K562 (cell line): Measurements from ENCODE around the gene SYNE1. TPM values are rescaled to one million over a fixed set of nuclear protein-coding genes. Genes with fewer than 3 reads are reported as not detected.

Experiments used
- ATAC-seq: fragments of 200-7000 bp; cut with Tn5 transposase; 3 replicates; pipeline ENCODE4 v1.9.1; 2020; ENCODE audit warnings: moderate library complexity
- BruUV-seq: library from RNA; stranded (reverse); fragments of 400-500 nt; replicated peaks from 2 replicates; lab custom pipeline; 2021; lab: Mats Ljungman, UMichigan
- CTCF ChIA-PET: fragments of 300-600 bp; formaldehyde crosslinking; extraction: SDS; loops from one replicate; lab custom pipeline; 2021; ENCODE audit warnings: low intra/inter-chr PET ratio; lab: Yijun Ruan, JAX
- POLR2A ChIA-PET: fragments of 300-600, 350-650 bp; sonication (Branson Sonifier 250); formaldehyde crosslinking; extraction: SDS; loops from one replicate; lab custom pipeline; 2021; ENCODE audit warnings: antibody characterized with exemption, inconsistent platforms; lab: Yijun Ruan, JAX
- DNase-seq, 4 experiments: peaks; one replicate each; pipeline versions ENCODE4 v3.0.0 to v3.0.0-alpha.2; 2011 to 2018; ENCODE audit warnings: low spot score in 3 of 4, mixed read lengths in 3 of 4; ENCODE audit errors: extremely low read depth in 1 of 4
- FAIRE-seq: peaks from 2 replicates; lab custom pipeline; 2011; peaks lifted over from hg19 to GRCh38; lab: Jason Lieb, UNC
- H2AFZ ChIP-seq: 2 replicates; pipeline ENCODE4 v1.6.0; 2011; ENCODE audit warnings: low read depth, low read length, control low read depth, inconsistent platforms
- H3K27ac ChIP-seq: fragments of 200-600 bp; 3 replicates; pipeline ENCODE4 v1.8.0; 2011; ENCODE audit warnings: low read depth, mild to moderate bottlenecking, control low read depth, inconsistent platforms, low read length, moderate library complexity, mixed read lengths; ENCODE audit errors: extremely low read depth
- H3K27me3 ChIP-seq, 2 experiments: fragments of 300-600 bp in 1 of 2; 2 replicates in 1 of 2; 3 replicates in 1 of 2; pipeline versions ENCODE4 v1.6.0 to v1.8.0; 2011; ENCODE audit warnings: inconsistent platforms in 2 of 2, low read length in 2 of 2, mild to moderate bottlenecking in 1 of 2, mixed read lengths in 1 of 2, moderate library complexity in 1 of 2; ENCODE audit not compliant: control insufficient read depth in 2 of 2, insufficient read depth in 2 of 2
- H3K36me3 ChIP-seq: fragments of 300-600 bp; 3 replicates; pipeline ENCODE4 v1.8.0; 2011; ENCODE audit warnings: mild to moderate bottlenecking, low read length, inconsistent platforms; ENCODE audit not compliant: control insufficient read depth, insufficient read depth
- H3K4me1 ChIP-seq, 2 experiments: fragments of 200-600 bp in 1 of 2; replicated peaks in 1 of 2; 2 replicates in 1 of 2; 3 replicates in 1 of 2; pipeline versions ENCODE4 v1.5.1 to v1.8.0; 2011; ENCODE audit warnings: inconsistent platforms in 2 of 2, low read length in 2 of 2, mild to moderate bottlenecking in 1 of 2, mixed read lengths in 1 of 2, moderate library complexity in 1 of 2; ENCODE audit not compliant: control insufficient read depth in 2 of 2, insufficient read depth in 2 of 2
- H3K4me2 ChIP-seq: 2 replicates; pipeline ENCODE4 v1.6.1; 2011; ENCODE audit warnings: low read length, control low read depth, inconsistent platforms, mixed read lengths; ENCODE audit not compliant: insufficient read depth
- H3K4me3 ChIP-seq: fragments of 200-600 bp; sonication (generic), shearing (Covaris generic); 2 replicates; pipeline ENCODE4 v1.5.1; 2016; ENCODE audit warnings: control low read depth, inconsistent platforms
- H3K79me2 ChIP-seq: fragments of 200-600 bp; 3 replicates; pipeline ENCODE4 v1.8.0; 2011; ENCODE audit warnings: low read length, inconsistent platforms; ENCODE audit not compliant: control insufficient read depth, insufficient read depth
- H3K9ac ChIP-seq, 2 experiments: 2 replicates each; pipeline versions ENCODE4 v1.6.0 to v1.6.1; 2011; ENCODE audit warnings: low read depth in 2 of 2, low read length in 2 of 2, control low read depth in 1 of 2, inconsistent platforms in 1 of 2, mild to moderate bottlenecking in 1 of 2, mixed read lengths in 1 of 2; ENCODE audit not compliant: insufficient read depth in 1 of 2
- H3K9me1 ChIP-seq: one replicate; pipeline ENCODE4 v1.6.0; 2011; ENCODE audit warnings: inconsistent platforms, mild to moderate bottlenecking, low read length, moderate library complexity; ENCODE audit not compliant: control insufficient read depth, insufficient read depth
- H3K9me3 ChIP-seq: replicated peaks from 2 replicates; pipeline ENCODE4 v1.5.1; 2011; ENCODE audit warnings: low read depth, low read length, inconsistent platforms; ENCODE audit not compliant: control insufficient read depth, insufficient read depth
- H4K20me1 ChIP-seq: replicated peaks from 2 replicates; pipeline ENCODE4 v1.6.1; 2011; ENCODE audit warnings: low read length, inconsistent platforms, mixed read lengths; ENCODE audit not compliant: control insufficient read depth, insufficient read depth
- BCL6 ChIP-seq: fragments of 250-450 bp; sonication (Bioruptor Pico); IDR thresholded peaks from 2 replicates; pipeline ENCODE4 v1.4.0; 2020
- EHMT2 ChIP-seq: fragments of 450-650 bp; IDR thresholded peaks from 2 replicates; pipeline ENCODE4 v1.6.1; 2018; ENCODE audit warnings: antibody characterized with exemption
- ELF1 ChIP-seq: fragments of 200-800 bp; sonication (Bioruptor generic); IDR thresholded peaks from 2 replicates; pipeline ENCODE4 v1.6.1; 2016; ENCODE audit warnings: missing genetic modification characterization, missing compliant biosample characterization
- HNRNPUL1 ChIP-seq: fragments of 200-400 bp; formaldehyde crosslinking; IDR thresholded peaks from 2 replicates; pipeline ENCODE4 v1.6.1; 2017; ENCODE audit warnings: low read length
- MCM3 ChIP-seq: fragments of 450-650 bp; IDR thresholded peaks from 2 replicates; pipeline ENCODE4 v1.6.1; 2016
- NCOA1 ChIP-seq: fragments of 450-650 bp; IDR thresholded peaks from 2 replicates; pipeline ENCODE4 v1.6.1; 2016; ENCODE audit warnings: low read depth
- NFE2 ChIP-seq: IDR thresholded peaks from 2 replicates; pipeline ENCODE4 v1.6.1; 2014; ENCODE audit warnings: antibody characterized with exemption, low read depth
- RBM22 ChIP-seq: fragments of 200-400 bp; formaldehyde crosslinking; IDR thresholded peaks from 2 replicates; pipeline ENCODE4 v1.6.1; 2018; ENCODE audit warnings: low read length, low read depth; ENCODE audit not compliant: poor library complexity, severe bottlenecking
- SIX5 ChIP-seq, 2 experiments: IDR thresholded peaks; 2 replicates each; pipeline ENCODE4 v1.6.1; 2011; ENCODE audit warnings: low read length in 2 of 2, borderline replicate concordance in 1 of 2, low read depth in 1 of 2, mild to moderate bottlenecking in 1 of 2, moderate library complexity in 1 of 2; ENCODE audit not compliant: insufficient read depth in 1 of 2
- SMAD3 ChIP-seq: fragments of 450-650 bp; formaldehyde crosslinking; conservative IDR thresholded peaks from 2 replicates; pipeline ENCODE4 v1.4.0; 2020; ENCODE audit warnings: mild to moderate bottlenecking
- SNIP1 ChIP-seq: fragments of 450-650 bp; IDR thresholded peaks from 2 replicates; pipeline ENCODE4 v1.7.1; 2017; ENCODE audit warnings: low read depth, mild to moderate bottlenecking
- TAF7 ChIP-seq: fragments of 450-650 bp; IDR thresholded peaks from 2 replicates; pipeline ENCODE4 v1.6.1; 2016; ENCODE audit warnings: missing genetic modification characterization, missing compliant biosample characterization
- ZNF316 ChIP-seq: fragments of 450-650 bp; IDR thresholded peaks from 2 replicates; pipeline ENCODE4 v1.6.1; 2016
- ZNF444 ChIP-seq: fragments of 250-450 bp; sonication (Bioruptor Pico); IDR thresholded peaks from 2 replicates; pipeline ENCODE4 v1.4.0; 2020; ENCODE audit warnings: mild to moderate bottlenecking, moderate library complexity
- ZNF780A ChIP-seq: fragments of 250-450 bp; sonication (Bioruptor Pico); IDR thresholded peaks from 2 replicates; pipeline ENCODE4 v1.5.0; 2021; ENCODE audit warnings: mild to moderate bottlenecking
- WGBS: fragments of 100-300 bp; shearing (Covaris generic); methylation state at CpG from one replicate; pipeline ENCODE4 v1.1.6; 2016; ENCODE audit warnings: low coverage, mixed read lengths; ENCODE audit not compliant: insufficient coverage; ENCODE audit errors: missing lambda C conversion rate; 5-methylcytosine and 5-hydroxymethylcytosine counted together
- in situ Hi-C: fragments of 300-500 bp; cut with MboI; formaldehyde crosslinking; loops from 4 replicates; pipeline ENCODE4 v1.15.0; 2018; ENCODE audit warnings: inconsistent platforms, mixed read lengths
- intact Hi-C: fragments of 100-400 bp; cut with micrococcal nuclease; formaldehyde crosslinking; loops from 2 replicates; pipeline ENCODE4 v1.14.2; 2022
- polyA plus RNA-seq, 8 experiments: library from polyadenylated mRNA; depleted of rRNA in 4 of 8; stranded (reverse) in 5 of 8; unstranded in 3 of 8; fragments of >200 nt; fragmentation: Nextera tagmentation in 2 of 8; fragmentation: Illumina TruSeq in 1 of 8; extraction: Ambion mirVana in 2 of 8; extraction: Trizol in 1 of 8; gene quantifications; 2 replicates each; pipeline versions ENCODE4 v1.2.1 to v1.2.3, GENCODE V29; 2011 to 2014; ENCODE audit warnings: inconsistent platforms in 1 of 8, missing spikeins in 1 of 8
- total RNA-seq, 7 experiments: library from RNA; depleted of rRNA in 6 of 7; stranded (reverse); fragments of >200 nt in 6 of 7; fragmentation: Illumina TruSeq in 2 of 7; extraction: Trizol in 2 of 7; gene quantifications; 2 replicates each; pipeline versions ENCODE4 v1.2.1 to v1.2.3, GENCODE V29; 2011 to 2021; ENCODE audit warnings: low replicate concordance in 1 of 7
- TF ChIP-seq, protein P1 (sequence below): fragments of 250-450 bp; sonication (Bioruptor Pico); IDR thresholded peaks from 2 replicates; pipeline ENCODE4 v1.8.0; 2021; ENCODE audit warnings: moderate library complexity, mild to moderate bottlenecking, inconsistent platforms
- TF ChIP-seq, protein P2 (sequence below), 2 experiments: fragments of 450-650 bp in 1 of 2; sonication (generic) in 1 of 2; formaldehyde crosslinking in 1 of 2; IDR thresholded peaks in 1 of 2; conservative IDR thresholded peaks in 1 of 2; 2 replicates each; pipeline versions ENCODE4 v1.6.1 to v1.8.1; 2016 to 2023; ENCODE audit warnings: mild to moderate bottlenecking in 2 of 2, moderate library complexity in 2 of 2, inconsistent platforms in 1 of 2, missing genetic modification reagents in 1 of 2

SYNE1 gene
- total and polyA plus RNA-seq, 9 of the 15 experiments (the other 6 are each of a cell fraction or from before 2014, with no cell fraction given) = under 0.01 to 0.42 (median 0.08) TPM; not detected in 1

DNA sequence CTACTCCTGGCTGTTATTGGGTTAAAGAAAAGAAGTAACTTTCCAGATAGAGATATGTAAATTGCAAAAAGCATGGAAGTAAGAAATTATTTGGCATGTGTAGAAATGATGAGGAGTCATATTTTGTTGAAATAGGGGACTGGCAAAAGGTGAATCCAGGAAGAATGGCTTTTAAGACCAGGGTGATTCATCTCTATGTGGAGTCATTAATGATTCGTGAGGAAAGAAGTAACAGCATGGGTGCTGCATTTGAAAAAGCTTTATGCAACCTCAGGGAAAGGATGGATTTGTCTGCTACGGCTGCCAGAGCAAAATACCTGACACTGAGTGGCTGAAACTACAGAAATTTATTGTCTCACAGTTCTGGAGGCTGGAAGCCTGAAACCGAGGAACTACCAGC, 14.8 kb upstream of the SYNE1 start:
- no peaks in the 10 kb centered on the region for H3K79me2 ChIP-seq
- no peak overlapping the region for H3K4me3 ChIP-seq
- no peak for ATAC-seq
- no peak for DNase-seq
- H3K4me1 ChIP-seq = no peaks in the 10 kb centered on the region
- no peak overlapping the region for H3K4me2 ChIP-seq
- H2AFZ ChIP-seq = no peak overlapping the region
- no peaks in the 10 kb centered on the region for H3K9me1 ChIP-seq
- TF ChIP-seq BCL6 (CRISPR knock-in tag) (no peak), ELF1 (tag) (no peak), NFE2 (no peak), ZNF316 (no peak), SIX5 (IDR thresholded peaks at IDR 0.05; ENCODE audit: borderline replicate concordance in 1 of 2, insufficient read depth in 1 of 2, low read depth in 1 of 2, low read length in 2 of 2) (no peak), HNRNPUL1 (no peak), ZNF780A (no peak), EHMT2 (no peak), SNIP1 (no peak), NCOA1 (no peak), MCM3 (no peak), TAF7 (tag) (no peak), RBM22 (no peak), ZNF444 (CRISPR knock-in tag) (no peak), SMAD3 (CRISPR knock-in tag) (no peak)
- TF ChIP-seq, protein P1, sequence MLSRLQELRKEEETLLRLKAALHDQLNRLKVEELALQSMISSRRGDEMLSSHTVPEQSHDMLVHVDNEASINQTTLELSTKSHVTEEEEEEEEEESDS (CRISPR knock-in tag) = no peak
- TF ChIP-seq, protein P2, sequence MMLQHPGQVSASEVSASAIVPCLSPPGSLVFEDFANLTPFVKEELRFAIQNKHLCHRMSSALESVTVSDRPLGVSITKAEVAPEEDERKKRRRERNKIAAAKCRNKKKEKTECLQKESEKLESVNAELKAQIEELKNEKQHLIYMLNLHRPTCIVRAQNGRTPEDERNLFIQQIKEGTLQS (IDR thresholded peaks at IDR 0.05) = no peak
- TF ChIP-seq, protein P2 (CRISPR knock-in tag; conservative IDR thresholded peaks at IDR 0.05) = no peak
- no peaks in the 10 kb centered on the region for H3K9me3 ChIP-seq
- no TSS peak for BruUV-seq
- H3K27me3 ChIP-seq = no peaks in the 10 kb centered on the region
- H3K9ac ChIP-seq = no peak overlapping the region
- in situ Hi-C loops (no loop called here), intact Hi-C loops (no loop called here)
- no peaks in the 10 kb centered on the region for H4K20me1 ChIP-seq
- no peak overlapping the region for H3K27ac ChIP-seq
- ChIA-PET CTCF (no interaction called here), POLR2A (interaction anchor here (0.7 kb wide), 1 partner anchor 745 kb away, joined by 3 read pairs; no protein-coding TSS in a partner anchor)
- WGBS = 2% methylated on average over 3 of the region's 3 CpGs
- no peak for FAIRE-seq
- no peaks in the 10 kb centered on the region for H3K36me3 ChIP-seq
